H9 (cell line): Measurements from ENCODE around the gene TMEM98. TPM values are rescaled to one million over a fixed set of nuclear protein-coding genes. Genes with fewer than 3 reads are reported as not detected.

Experiments used
- DNase-seq: peaks from one replicate; pipeline ENCODE4 v3.0.0-alpha.2; 2017
- H2AFZ ChIP-seq: one replicate; pipeline ENCODE4 v1.6.1; 2013; ENCODE audit warnings: mild to moderate bottlenecking, low read length, control low read depth, moderate library complexity
- H2AK5ac ChIP-seq: 2 replicates; pipeline ENCODE4 v1.6.1; 2013; ENCODE audit warnings: low read length, control low read depth, mixed read lengths; ENCODE audit not compliant: insufficient read length
- H2BK120ac ChIP-seq: one replicate; pipeline ENCODE4 v1.6.1; 2013; ENCODE audit warnings: low read depth, mild to moderate bottlenecking, low read length, control low read depth, inconsistent platforms; ENCODE audit not compliant: poor library complexity, severe bottlenecking
- H2BK12ac ChIP-seq: 2 replicates; pipeline ENCODE4 v1.6.1; 2013; ENCODE audit warnings: low read length, control low read depth, mixed read lengths, low read depth; ENCODE audit not compliant: insufficient read length
- H2BK15ac ChIP-seq: 2 replicates; pipeline ENCODE4 v1.6.1; 2013; ENCODE audit warnings: low read depth, low read length, control low read depth
- H2BK20ac ChIP-seq: one replicate; pipeline ENCODE4 v1.6.1; 2013; ENCODE audit warnings: low read depth, mild to moderate bottlenecking, low read length, control low read depth, inconsistent platforms; ENCODE audit not compliant: poor library complexity, severe bottlenecking
- H2BK5ac ChIP-seq: 2 replicates; pipeline ENCODE4 v1.6.1; 2013; ENCODE audit warnings: low read length, control low read depth, mixed read lengths; ENCODE audit not compliant: insufficient read length
- H3K14ac ChIP-seq: 2 replicates; pipeline ENCODE4 v1.6.1; 2013; ENCODE audit warnings: low read length, control low read depth; ENCODE audit not compliant: insufficient read depth
- H3K18ac ChIP-seq: 2 replicates; pipeline ENCODE4 v1.6.1; 2013; ENCODE audit warnings: low read depth, mild to moderate bottlenecking, mixed read lengths, low read length, control low read depth; ENCODE audit not compliant: insufficient read length
- H3K23ac ChIP-seq: 2 replicates; pipeline ENCODE4 v1.6.1; 2013; ENCODE audit warnings: low read length, control low read depth, mixed read lengths, low read depth; ENCODE audit not compliant: insufficient read length
- H3K23me2 ChIP-seq: 2 replicates; pipeline ENCODE4 v1.6.1; 2013; ENCODE audit warnings: low read depth, mild to moderate bottlenecking, mixed read lengths, low read length, control low read depth; ENCODE audit not compliant: insufficient read length, poor library complexity, severe bottlenecking
- H3K27ac ChIP-seq: 2 replicates; pipeline ENCODE4 v1.5.1; 2013; ENCODE audit warnings: low read length, control low read depth, mixed read lengths, low read depth; ENCODE audit not compliant: insufficient read length
- H3K27me3 ChIP-seq: 2 replicates; pipeline ENCODE4 v1.6.1; 2013; ENCODE audit warnings: low read length, control low read depth, inconsistent platforms; ENCODE audit not compliant: insufficient read depth
- H3K4ac ChIP-seq: 2 replicates; pipeline ENCODE4 v1.6.1; 2013; ENCODE audit warnings: low read depth, mild to moderate bottlenecking, control low read depth, inconsistent platforms, low read length, moderate library complexity
- H3K4me1 ChIP-seq: 2 replicates; pipeline ENCODE4 v1.6.1; 2013; ENCODE audit warnings: low read length, control low read depth, inconsistent platforms; ENCODE audit not compliant: insufficient read depth
- H3K4me2 ChIP-seq: 2 replicates; pipeline ENCODE4 v1.6.1; 2013; ENCODE audit warnings: low read length, control low read depth, mixed read lengths; ENCODE audit not compliant: insufficient read length, insufficient read depth
- H3K56ac ChIP-seq: 2 replicates; pipeline ENCODE4 v1.6.1; 2013; ENCODE audit warnings: low read depth, mild to moderate bottlenecking, mixed read lengths, low read length, control low read depth; ENCODE audit not compliant: insufficient read length
- H3K79me1 ChIP-seq: 2 replicates; pipeline ENCODE4 v1.6.1; 2013; ENCODE audit warnings: low read depth, mild to moderate bottlenecking, moderate library complexity, low read length, control low read depth, inconsistent platforms; ENCODE audit not compliant: insufficient read depth, poor library complexity, severe bottlenecking
- H3K79me2 ChIP-seq: 2 replicates; pipeline ENCODE4 v1.6.1; 2013; ENCODE audit warnings: low read length, control low read depth, inconsistent platforms; ENCODE audit not compliant: insufficient read depth
- H3K9ac ChIP-seq: 2 replicates; pipeline ENCODE4 v1.6.1; 2013; ENCODE audit warnings: low read length, control low read depth, mixed read lengths; ENCODE audit not compliant: insufficient read length; ENCODE audit errors: extremely low read depth
- H3K9me3 ChIP-seq: one replicate; pipeline ENCODE4 v1.6.1; 2013; ENCODE audit warnings: low read depth, low read length, inconsistent platforms; ENCODE audit not compliant: control insufficient read depth
- H3T11ph ChIP-seq: one replicate; pipeline ENCODE4 v1.6.1; 2013; ENCODE audit warnings: mild to moderate bottlenecking, low read length, control low read depth, inconsistent platforms
- H4K20me1 ChIP-seq: one replicate; pipeline ENCODE4 v1.6.1; 2013; ENCODE audit not compliant: control insufficient read depth, insufficient read length, insufficient read depth
- H4K5ac ChIP-seq: 2 replicates; pipeline ENCODE4 v1.6.1; 2013; ENCODE audit warnings: low read depth, mild to moderate bottlenecking, mixed read lengths, low read length, control low read depth; ENCODE audit not compliant: insufficient read length
- H4K8ac ChIP-seq: replicated peaks from 2 replicates; pipeline ENCODE4 v1.6.1; 2013; ENCODE audit warnings: low read length, control low read depth, mixed read lengths, low read depth; ENCODE audit not compliant: insufficient read length
- H4K91ac ChIP-seq: 2 replicates; pipeline ENCODE4 v1.6.1; 2013; ENCODE audit warnings: low read depth, mild to moderate bottlenecking, moderate library complexity, mixed read lengths, low read length, control low read depth; ENCODE audit not compliant: insufficient read length
- H3K27ac Mint-ChIP-seq, 3 experiments: 2 replicates in 2 of 3; 3 replicates in 1 of 3; pipeline ENCODE4 v1.8.0; 2020 to 2021; ENCODE audit warnings: mixed read lengths in 3 of 3, mild to moderate bottlenecking in 1 of 3, moderate library complexity in 1 of 3
- H3K27me3 Mint-ChIP-seq: 2 replicates; pipeline ENCODE4 v1.8.0; 2021; ENCODE audit warnings: low read depth, mild to moderate bottlenecking, moderate library complexity, mixed read lengths
- H3K36me3 Mint-ChIP-seq, 3 experiments: 2 replicates in 2 of 3; 3 replicates in 1 of 3; pipeline ENCODE4 v1.8.0; 2020 to 2021; ENCODE audit warnings: low read depth in 3 of 3, mixed read lengths in 3 of 3; ENCODE audit not compliant: insufficient read depth in 1 of 3
- H3K4me1 Mint-ChIP-seq, 2 experiments: 2 replicates each; pipeline ENCODE4 v1.8.0; 2020; ENCODE audit warnings: mixed read lengths in 2 of 2
- H3K4me3 Mint-ChIP-seq, 2 experiments: 2 replicates in 1 of 2; 3 replicates in 1 of 2; pipeline ENCODE4 v1.8.0; 2020 to 2021; ENCODE audit warnings: mild to moderate bottlenecking in 2 of 2, mixed read lengths in 2 of 2, moderate library complexity in 1 of 2
- H3K9me3 Mint-ChIP-seq, 2 experiments: 2 replicates in 1 of 2; 3 replicates in 1 of 2; pipeline ENCODE4 v1.8.0; 2020; ENCODE audit warnings: mild to moderate bottlenecking in 2 of 2, mixed read lengths in 2 of 2, moderate library complexity in 1 of 2
- CTCF ChIP-seq: fragments of 200-600 bp; sonication (generic); conservative IDR thresholded peaks from 3 replicates; pipeline ENCODE4 v1.8.0; 2021; ENCODE audit warnings: antibody characterized with exemption, mild to moderate bottlenecking
- WGBS: extraction: QIAGEN DNeasy Blood & Tissue Kit; methylation state at CpG from one replicate; pipeline ENCODE4 v1.1.7; 2013; ENCODE audit warnings: missing lambda C conversion rate, low lambda C conversion rate, mixed read lengths; ENCODE audit not compliant: insufficient read length; ENCODE audit errors: extremely low coverage; 5-methylcytosine and 5-hydroxymethylcytosine counted together
- total RNA-seq: library from RNA; stranded (reverse); gene quantifications from 2 replicates; pipeline ENCODE4 v1.2.1, GENCODE V29; 2021

The TMEM98 gene
- total RNA-seq, 1 experiment from 2014 or later: 78.4 TPM

- no peaks in the 10 kb centered on the region for H3K9me3 Mint-ChIP-seq
Observed at GRCh38 chr17:32940706-32941390, 12.9 kb downstream of the TMEM98 start.

More at GRCh38 chr17:32940706-32941390, 12.9 kb downstream of the TMEM98 start:
- no peak overlapping the region for H3K18ac ChIP-seq
- no CpG with 5 or more reads among the region's 10 CpGs for WGBS
- H2BK5ac ChIP-seq: no peak overlapping the region
- H2BK20ac ChIP-seq: no peak overlapping the region
- no peak overlapping the region for H3K56ac ChIP-seq
- H3K27ac ChIP-seq: no peak overlapping the region
- Mint-ChIP-seq H3K4me3 (no peak overlapping the region), H3K36me3 (peaks cover 20 to 64% (median 47%) of the 10 kb centered on the region in 3 experiments), H3K4me1 (peaks cover 17 to 26% of the 10 kb centered on the region in 2 experiments), H3K27me3 (no peaks in the 10 kb centered on the region; the same call in 1 of the 2 replicates), H3K27ac (no peak overlapping the region)
- H2AK5ac ChIP-seq: no peak overlapping the region
- no peak overlapping the region for H3K4ac ChIP-seq
- no peak overlapping the region for H4K8ac ChIP-seq
- no peaks in the 10 kb centered on the region for H3K9me3 ChIP-seq
- no peak overlapping the region for H2BK15ac ChIP-seq
- no peak overlapping the region for H3K4me2 ChIP-seq
- no peak overlapping the region for H3T11ph ChIP-seq
- H3K23me2 ChIP-seq: no peaks in the 10 kb centered on the region
- DNase-seq: no peak
- no peak overlapping the region for H3K23ac ChIP-seq
- no peaks in the 10 kb centered on the region for H3K27me3 ChIP-seq
- no peak overlapping the region for H2BK12ac ChIP-seq
- no peak overlapping the region for H2BK120ac ChIP-seq
- no peak for TF ChIP-seq CTCF
- no peaks in the 10 kb centered on the region for H3K4me1 ChIP-seq
- no peaks in the 10 kb centered on the region for H4K20me1 ChIP-seq
- H2AFZ ChIP-seq: no peak overlapping the region
- no peaks in the 10 kb centered on the region for H3K79me1 ChIP-seq
- no peak overlapping the region for H4K5ac ChIP-seq
- no peak overlapping the region for H3K14ac ChIP-seq
- no peak overlapping the region for H3K9ac ChIP-seq
- no peak overlapping the region for H4K91ac ChIP-seq
- no peaks in the 10 kb centered on the region for H3K79me2 ChIP-seq
